ENCODE measurements around the gene TBX5.

TBX5 gene

GRCh38 chr12:114313910-114314309 lies 92.0 kb downstream of the TBX5 start:
- in situ Hi-C loops (cut with MboI; ENCODE audit: low pct_unique_long_range_greater_than_20kb, low sequenced_read_pairs, unreplicated experiment), result no loop called here
- TF ChIP-seq CTCF (IDR thresholded peaks at IDR 0.05; ENCODE audit: extremely low read depth, insufficient read depth, missing control alignments), result no peak
- DNase-seq (ENCODE audit: low spot score), result no peak

GRCh38 chr12:114311974-114312373 lies 94.0 kb downstream of the TBX5 start:
- no peak for DNase-seq (ENCODE audit: low spot score)

GRCh38 chr12:114306646-114307045 lies 99.3 kb downstream of the TBX5 start:
- no peak for TF ChIP-seq CTCF (IDR thresholded peaks at IDR 0.05; ENCODE audit: extremely low read depth, insufficient read depth, missing control alignments)
- DNase-seq (ENCODE audit: low spot score), result no peak
- in situ Hi-C loops (cut with MboI; ENCODE audit: low pct_unique_long_range_greater_than_20kb, low sequenced_read_pairs, unreplicated experiment), result no loop called here

More at GRCh38 chr12:114311974-114312373, 94.0 kb downstream of the TBX5 start:
- no peak for TF ChIP-seq CTCF (IDR thresholded peaks at IDR 0.05; ENCODE audit: extremely low read depth, insufficient read depth, missing control alignments)
- in situ Hi-C loops (cut with MboI; ENCODE audit: low pct_unique_long_range_greater_than_20kb, low sequenced_read_pairs, unreplicated experiment), result no loop called here

- TF ChIP-seq CTCF (IDR thresholded peaks at IDR 0.05; ENCODE audit: extremely low read depth, insufficient read depth, missing control alignments), result no peak
- in situ Hi-C loops (cut with MboI; ENCODE audit: low pct_unique_long_range_greater_than_20kb, low sequenced_read_pairs, unreplicated experiment), result no loop called here
- DNase-seq (ENCODE audit: low spot score), result no peak
These were observed 100.5 kb downstream of the TBX5 start for GRCh38 chr12:114305446-114305845.
